Caco-2 (cell line): Measurements from ENCODE around the gene FAM180B. TPM values are rescaled to one million over a fixed set of nuclear protein-coding genes. Genes with fewer than 3 reads are reported as not detected.

Experiments
- BruUV-seq: library from RNA; stranded (reverse); fragments of 400-500 nt; replicated peaks from 2 replicates; lab custom pipeline; 2021; lab: Mats Ljungman, UMichigan
- CTCF ChIA-PET: fragments of 300-600 bp; sonication (Branson Sonifier 250); formaldehyde crosslinking; loops from one replicate; lab custom pipeline; 2022; ENCODE audit warnings: antibody characterized with exemption; lab: Charles Lee
- POLR2A ChIA-PET: fragments of 300-600 bp; sonication (Branson Sonifier 250); formaldehyde crosslinking; loops from one replicate; lab custom pipeline; 2022; ENCODE audit warnings: antibody characterized with exemption; lab: Charles Lee
- DNase-seq, 2 experiments: peaks; one replicate each; pipeline versions ENCODE4 v3.0.0 to v3.0.0-alpha.2; 2020 to 2022
- H3K27me3 ChIP-seq: replicated peaks from 2 replicates; pipeline ENCODE4 v1.6.0; 2011; ENCODE audit warnings: low read length; ENCODE audit not compliant: control insufficient read depth, insufficient read depth
- H3K36me3 ChIP-seq: 2 replicates; pipeline ENCODE4 v1.5.1; 2011; ENCODE audit warnings: low read length; ENCODE audit not compliant: control insufficient read depth, insufficient read depth
- H3K4me1 ChIP-seq: fragments of 250-450 bp; sonication (Bioruptor Pico); 2 replicates; pipeline ENCODE4 v1.5.1; 2020; ENCODE audit warnings: mild to moderate bottlenecking
- H3K4me3 ChIP-seq: 2 replicates; pipeline ENCODE4 v1.5.1; 2011; ENCODE audit warnings: low read depth, mild to moderate bottlenecking, control low read depth, low read length
- H3K9me3 ChIP-seq: fragments of 250-450 bp; sonication (Bioruptor Pico); 2 replicates; pipeline ENCODE4 v1.5.1; 2020; ENCODE audit warnings: mild to moderate bottlenecking, moderate library complexity
- H3K27ac Mint-ChIP-seq: one replicate; pipeline ENCODE4 v1.8.0; 2022; ENCODE audit warnings: mixed read lengths; ENCODE audit not compliant: unreplicated experiment
- H3K27me3 Mint-ChIP-seq: one replicate; pipeline ENCODE4 v1.8.0; 2022; ENCODE audit warnings: mixed read lengths; ENCODE audit not compliant: insufficient read depth, unreplicated experiment
- H3K36me3 Mint-ChIP-seq: one replicate; pipeline ENCODE4 v1.8.0; 2022; ENCODE audit warnings: mild to moderate bottlenecking, mixed read lengths; ENCODE audit not compliant: insufficient read depth, unreplicated experiment
- H3K4me1 Mint-ChIP-seq: one replicate; pipeline ENCODE4 v1.8.0; 2022; ENCODE audit warnings: low read depth, mixed read lengths; ENCODE audit not compliant: unreplicated experiment
- H3K4me3 Mint-ChIP-seq: one replicate; pipeline ENCODE4 v1.8.0; 2022; ENCODE audit warnings: mild to moderate bottlenecking, moderate library complexity, mixed read lengths; ENCODE audit not compliant: unreplicated experiment
- H3K9me3 Mint-ChIP-seq: one replicate; pipeline ENCODE4 v1.8.0; 2022; ENCODE audit warnings: mixed read lengths; ENCODE audit not compliant: unreplicated experiment
- intact Hi-C: fragments of 100-400 bp; cut with micrococcal nuclease; formaldehyde crosslinking; loops from one replicate; pipeline ENCODE4 v1.10.0; 2022; ENCODE audit not compliant: unreplicated experiment
- total RNA-seq: library from RNA; stranded (reverse); gene quantifications from 2 replicates; pipeline ENCODE4 v1.2.3, GENCODE V29; 2022
- TF ChIP-seq, protein P1 (sequence below), 2 experiments: fragments of 200-600 bp in 1 of 2; IDR thresholded peaks; 1 replicate in 1 of 2; 2 replicates in 1 of 2; pipeline versions ENCODE4 v1.5.1 to v1.8.0; 2011 to 2022; ENCODE audit warnings: antibody characterized with exemption in 1 of 2, control low read depth in 1 of 2, inconsistent platforms in 1 of 2, low read depth in 1 of 2, low read length in 1 of 2, mild to moderate bottlenecking in 1 of 2, moderate library complexity in 1 of 2; ENCODE audit not compliant: insufficient read depth in 1 of 2, severe bottlenecking in 1 of 2, unreplicated experiment in 1 of 2

Gene FAM180B
- total RNA-seq, 1 experiment from 2014 or later = not detected

DNA sequence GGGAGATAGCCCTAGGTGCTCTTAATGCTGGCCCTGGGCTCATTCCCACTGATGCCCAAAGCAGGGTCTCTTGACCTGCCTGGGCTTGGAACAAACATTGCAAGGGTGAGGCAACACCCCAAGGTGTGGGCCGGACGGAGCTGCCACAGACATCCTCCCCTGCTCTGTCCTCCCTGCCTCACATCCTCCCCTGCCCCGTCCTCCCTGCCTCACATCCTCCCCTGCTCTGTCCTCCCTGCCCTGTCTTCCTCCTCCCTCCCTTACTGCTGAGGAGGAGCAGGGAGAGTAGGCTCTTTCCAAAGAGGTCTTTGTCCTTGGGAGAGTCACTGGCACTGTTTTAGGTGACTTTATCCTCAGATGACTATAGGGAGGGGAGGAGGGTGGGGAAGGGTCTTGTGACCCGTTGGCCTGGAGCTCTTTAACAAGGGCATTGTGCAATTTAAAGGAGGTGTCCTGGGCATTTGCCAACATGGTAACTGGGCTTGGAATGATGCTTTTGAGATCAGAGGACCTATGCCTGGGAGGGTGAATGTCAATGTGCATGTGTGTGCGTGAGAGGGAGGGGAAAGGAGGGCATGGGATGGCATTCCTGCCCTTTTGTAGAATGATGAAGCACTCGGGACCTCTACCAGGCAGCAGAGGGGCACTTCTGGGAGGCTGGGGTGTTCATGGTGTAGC, 700 bp downstream of the FAM180B start:
- ChIA-PET CTCF (no interaction called here), POLR2A (no interaction called here)
- Mint-ChIP-seq H3K27me3 (no peaks in the 10 kb centered on the region), H3K4me3 (no peak overlapping the region), H3K27ac (no peak overlapping the region), H3K9me3 (no peaks in the 10 kb centered on the region), H3K4me1 (no peaks in the 10 kb centered on the region), H3K36me3 (peaks cover 27% of the 10 kb centered on the region)
- Histone ChIP-seq H3K4me3 (no peak overlapping the region), H3K27me3 (no peaks in the 10 kb centered on the region), H3K4me1 (no peaks in the 10 kb centered on the region), H3K36me3 (peaks cover 1% of the 10 kb centered on the region; the same call in 1 of the 2 replicates), H3K9me3 (no peaks in the 10 kb centered on the region)
- no peak for DNase-seq
- TF ChIP-seq, protein P1, sequence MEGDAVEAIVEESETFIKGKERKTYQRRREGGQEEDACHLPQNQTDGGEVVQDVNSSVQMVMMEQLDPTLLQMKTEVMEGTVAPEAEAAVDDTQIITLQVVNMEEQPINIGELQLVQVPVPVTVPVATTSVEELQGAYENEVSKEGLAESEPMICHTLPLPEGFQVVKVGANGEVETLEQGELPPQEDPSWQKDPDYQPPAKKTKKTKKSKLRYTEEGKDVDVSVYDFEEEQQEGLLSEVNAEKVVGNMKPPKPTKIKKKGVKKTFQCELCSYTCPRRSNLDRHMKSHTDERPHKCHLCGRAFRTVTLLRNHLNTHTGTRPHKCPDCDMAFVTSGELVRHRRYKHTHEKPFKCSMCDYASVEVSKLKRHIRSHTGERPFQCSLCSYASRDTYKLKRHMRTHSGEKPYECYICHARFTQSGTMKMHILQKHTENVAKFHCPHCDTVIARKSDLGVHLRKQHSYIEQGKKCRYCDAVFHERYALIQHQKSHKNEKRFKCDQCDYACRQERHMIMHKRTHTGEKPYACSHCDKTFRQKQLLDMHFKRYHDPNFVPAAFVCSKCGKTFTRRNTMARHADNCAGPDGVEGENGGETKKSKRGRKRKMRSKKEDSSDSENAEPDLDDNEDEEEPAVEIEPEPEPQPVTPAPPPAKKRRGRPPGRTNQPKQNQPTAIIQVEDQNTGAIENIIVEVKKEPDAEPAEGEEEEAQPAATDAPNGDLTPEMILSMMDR (IDR thresholded peaks at IDR 0.05; ENCODE audit: insufficient read depth in 1 of 2, low read depth in 1 of 2, low read length in 1 of 2, severe bottlenecking in 1 of 2, unreplicated experiment in 1 of 2) = no peak
- no TSS peak for BruUV-seq
- intact Hi-C loops = no loop called here

DNA sequence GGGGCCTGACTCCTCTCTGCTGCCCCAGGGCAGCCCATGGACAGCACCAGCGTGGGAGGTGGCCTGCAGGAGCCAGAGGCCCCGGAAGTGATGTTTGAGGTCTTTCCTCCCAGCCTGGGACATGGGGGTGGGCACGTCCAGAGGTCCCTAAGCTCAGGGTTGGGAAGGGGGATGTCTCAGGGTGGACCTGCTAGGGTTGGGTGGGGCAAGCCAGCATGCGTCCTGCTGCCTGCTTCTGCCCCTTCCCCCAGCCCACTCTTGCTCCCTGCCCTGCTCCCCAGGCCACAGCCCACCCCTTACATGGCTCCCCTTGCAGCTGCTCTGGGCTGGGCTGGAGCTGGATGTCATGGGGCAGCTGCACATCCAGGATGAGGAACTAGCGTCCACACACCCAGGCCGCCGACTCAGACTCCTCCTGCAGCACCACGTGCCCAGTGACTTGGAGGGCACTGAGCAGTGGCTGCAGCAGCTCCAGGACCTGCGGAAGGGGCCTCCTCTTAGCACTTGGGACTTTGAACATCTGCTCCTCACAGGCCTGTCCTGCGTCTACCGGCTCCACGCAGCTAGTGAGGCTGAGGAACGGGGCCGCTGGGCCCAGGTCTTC, 1.3 kb downstream of the FAM180B start:
- ChIA-PET POLR2A (interaction anchor here (0.6 kb wide), 1 partner anchor 172 kb away, joined by 6 read pairs; no protein-coding TSS in a partner anchor), CTCF (no interaction called here)
- no peaks in the 10 kb centered on the region for H3K9me3 Mint-ChIP-seq
- no peaks in the 10 kb centered on the region; the same call in 1 of the 2 replicates for H3K36me3 ChIP-seq
- H3K27ac Mint-ChIP-seq = no peak overlapping the region
- no peaks in the 10 kb centered on the region for H3K4me1 Mint-ChIP-seq
- BruUV-seq = no TSS peak
- H3K27me3 ChIP-seq = no peaks in the 10 kb centered on the region
- H3K4me3 Mint-ChIP-seq = no peak overlapping the region
- no peaks in the 10 kb centered on the region for H3K9me3 ChIP-seq
- no peaks in the 10 kb centered on the region for H3K4me1 ChIP-seq
- TF ChIP-seq, protein P1 (IDR thresholded peaks at IDR 0.05; ENCODE audit: insufficient read depth in 1 of 2, low read depth in 1 of 2, low read length in 1 of 2, severe bottlenecking in 1 of 2, unreplicated experiment in 1 of 2) = no peak
- no peak for DNase-seq
- H3K27me3 Mint-ChIP-seq = no peaks in the 10 kb centered on the region
- no peak overlapping the region for H3K4me3 ChIP-seq
- intact Hi-C loops = no loop called here
- peaks cover 21% of the 10 kb centered on the region for H3K36me3 Mint-ChIP-seq

DNA sequence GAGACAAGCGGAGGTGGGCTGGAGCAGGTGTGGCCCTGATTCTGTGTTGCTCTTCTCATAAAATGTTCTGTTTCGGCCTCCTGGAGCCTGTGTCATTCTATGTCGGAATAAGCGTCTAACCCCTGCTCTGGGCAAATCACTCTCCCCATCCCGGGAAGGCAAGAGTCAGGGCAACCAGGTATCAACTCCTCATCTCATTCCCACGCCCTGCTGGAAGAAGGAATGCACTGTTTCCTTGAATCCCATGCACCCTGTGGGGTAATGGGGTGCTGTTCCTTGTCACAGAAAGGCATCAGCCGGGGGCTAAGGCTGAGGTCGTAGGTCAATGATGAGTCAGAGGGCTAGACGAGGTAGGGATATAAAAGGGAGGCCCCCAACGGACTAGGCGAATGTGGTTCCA, 2.6 kb downstream of the FAM180B start:
- no peak for DNase-seq
- ChIA-PET POLR2A (no interaction called here), CTCF (no interaction called here)
- Mint-ChIP-seq H3K36me3 (peaks cover 8% of the 10 kb centered on the region), H3K9me3 (no peaks in the 10 kb centered on the region), H3K4me1 (no peaks in the 10 kb centered on the region), H3K27me3 (no peaks in the 10 kb centered on the region), H3K27ac (no peak overlapping the region), H3K4me3 (no peak overlapping the region)
- no peaks in the 10 kb centered on the region for H3K36me3 ChIP-seq
- TF ChIP-seq, protein P1 (IDR thresholded peaks at IDR 0.05; ENCODE audit: insufficient read depth in 1 of 2, low read depth in 1 of 2, low read length in 1 of 2, severe bottlenecking in 1 of 2, unreplicated experiment in 1 of 2) = no peak
- H3K27me3 ChIP-seq = peaks cover 4% of the 10 kb centered on the region
- no TSS peak for BruUV-seq
- no peaks in the 10 kb centered on the region for H3K9me3 ChIP-seq
- no peak overlapping the region for H3K4me3 ChIP-seq
- H3K4me1 ChIP-seq = 0 out of 2 replicates have a peak, but pooled peaks cover 5% of the 10 kb centered on the region
- intact Hi-C loops = no loop called here
